ENCODE results near the gene PDCD10.

DNA sequence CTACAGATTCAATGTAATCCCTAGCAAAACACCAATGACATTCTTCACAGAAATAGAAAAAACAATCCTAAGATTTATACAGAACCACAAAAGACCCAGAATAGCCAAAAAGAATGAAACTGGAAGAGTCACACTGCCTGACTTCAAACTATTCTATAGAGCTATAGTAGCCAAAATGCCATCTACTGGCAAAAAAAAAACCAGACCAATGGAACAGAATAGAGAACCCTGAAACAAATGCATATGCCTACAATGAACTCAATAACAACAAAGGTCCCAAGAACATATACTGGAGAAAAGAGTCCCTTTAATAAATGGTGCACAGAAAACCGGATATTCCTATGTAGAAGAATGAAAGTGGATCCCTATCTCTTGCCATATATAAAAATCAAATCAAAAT lies 19.8 kb downstream of the PDCD10 start:
- TF ChIP-seq CTCF (IDR thresholded peaks at IDR 0.05; ENCODE audit: low read depth, low read length), result no peak
- no peak for TF ChIP-seq MAX (IDR thresholded peaks at IDR 0.05; ENCODE audit: low read depth, low read length)
- TF ChIP-seq POLR2A (IDR thresholded peaks at IDR 0.05; ENCODE audit: extremely low read depth, insufficient read length), result no peak

Data from NB4 (cell line).